Astrocyte (in vitro differentiated cells and primary cell): ENCODE data around the gene MRTFA.

Source experiments
- EZH2 ChIP-seq: IDR thresholded peaks from 2 replicates; pipeline ENCODE4 v1.6.1; 2012; ENCODE audit warnings: mild to moderate bottlenecking, low read length, inconsistent platforms; ENCODE audit not compliant: insufficient read depth
- TF ChIP-seq, protein P1 (sequence below): IDR thresholded peaks from 2 replicates; pipeline ENCODE4 v1.5.1; 2011; ENCODE audit warnings: low read depth, mild to moderate bottlenecking, inconsistent platforms, low read length, moderate library complexity; ENCODE audit not compliant: insufficient read depth

DNA sequence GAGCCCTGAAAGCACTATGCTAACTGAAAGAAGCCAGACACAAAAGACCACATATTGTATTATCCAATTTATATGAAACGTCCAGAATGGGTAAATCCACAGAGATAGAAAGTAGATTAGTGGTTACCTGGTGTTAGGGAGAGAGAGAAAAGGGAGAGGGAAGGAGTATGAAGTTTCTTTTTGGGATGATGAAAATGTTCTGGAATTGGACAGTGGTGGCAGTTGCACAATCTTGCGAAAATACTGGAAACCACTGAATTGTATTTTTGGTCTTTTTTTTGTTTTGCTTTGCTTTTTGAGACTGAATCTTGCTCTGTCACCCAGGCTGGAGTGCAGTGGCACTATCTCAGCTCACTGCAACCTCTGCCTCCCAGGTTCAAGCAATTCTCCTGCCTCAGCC is 63.5 kb downstream of the MRTFA start:
- TF ChIP-seq, protein P1, sequence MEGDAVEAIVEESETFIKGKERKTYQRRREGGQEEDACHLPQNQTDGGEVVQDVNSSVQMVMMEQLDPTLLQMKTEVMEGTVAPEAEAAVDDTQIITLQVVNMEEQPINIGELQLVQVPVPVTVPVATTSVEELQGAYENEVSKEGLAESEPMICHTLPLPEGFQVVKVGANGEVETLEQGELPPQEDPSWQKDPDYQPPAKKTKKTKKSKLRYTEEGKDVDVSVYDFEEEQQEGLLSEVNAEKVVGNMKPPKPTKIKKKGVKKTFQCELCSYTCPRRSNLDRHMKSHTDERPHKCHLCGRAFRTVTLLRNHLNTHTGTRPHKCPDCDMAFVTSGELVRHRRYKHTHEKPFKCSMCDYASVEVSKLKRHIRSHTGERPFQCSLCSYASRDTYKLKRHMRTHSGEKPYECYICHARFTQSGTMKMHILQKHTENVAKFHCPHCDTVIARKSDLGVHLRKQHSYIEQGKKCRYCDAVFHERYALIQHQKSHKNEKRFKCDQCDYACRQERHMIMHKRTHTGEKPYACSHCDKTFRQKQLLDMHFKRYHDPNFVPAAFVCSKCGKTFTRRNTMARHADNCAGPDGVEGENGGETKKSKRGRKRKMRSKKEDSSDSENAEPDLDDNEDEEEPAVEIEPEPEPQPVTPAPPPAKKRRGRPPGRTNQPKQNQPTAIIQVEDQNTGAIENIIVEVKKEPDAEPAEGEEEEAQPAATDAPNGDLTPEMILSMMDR = no peak
- no peak for TF ChIP-seq EZH2
